Activated effector memory CD4-positive, alpha-beta T cell treated with Interleukin-2 at 50 U/mL for 16 hours (primary cell): ENCODE data around the gene THBS2.
"Not testable (repeated sequence)": the region's sequence is repeated elsewhere in the genome, so short reads cannot be mapped to it uniquely, and the experiment has no call there.

ENCODE experiments used
- DNase-seq: peaks from one replicate; pipeline ENCODE4 v3.0.0-alpha.2; 2020

The THBS2 gene

GRCh38 chr6:169253337-169254238 is at the start of gene THBS2:
THBS2 (minus strand) TSS chr6:169253846; CDS start chr6:169250784, 3,062 bp downstream.
- no peak for DNase-seq

GRCh38 chr6:169302716-169303115 is 49.1 kb upstream of the THBS2 start:
- no peak for DNase-seq

- DNase-seq, result no peak
These were observed 48.6 kb upstream of the THBS2 start for GRCh38 chr6:169302255-169302654.

- no peak for DNase-seq
These were observed 47.3 kb upstream of the THBS2 start for GRCh38 chr6:169300916-169301315.

- DNase-seq, result not testable (repeated sequence)
These were observed 45.0 kb upstream of the THBS2 start for GRCh38 chr6:169298626-169299025.

- no peak for DNase-seq
These were observed 43.0 kb upstream of the THBS2 start for GRCh38 chr6:169296622-169297021.

GRCh38 chr6:169296170-169296569 is 42.5 kb upstream of the THBS2 start:
- no peak for DNase-seq

- DNase-seq, result no peak
These were observed 39.5 kb upstream of the THBS2 start for GRCh38 chr6:169293196-169293595.

- DNase-seq, result no peak
These were observed 38.9 kb upstream of the THBS2 start for GRCh38 chr6:169292338-169293124.

GRCh38 chr6:169291646-169292337 is 38.1 kb upstream of the THBS2 start:
- no peak for DNase-seq

- DNase-seq, result no peak
These were observed 37.5 kb upstream of the THBS2 start for GRCh38 chr6:169291148-169291547.

- DNase-seq, result no peak
These were observed 36.1 kb upstream of the THBS2 start for GRCh38 chr6:169289619-169290339.

GRCh38 chr6:169289257-169289618 is 35.6 kb upstream of the THBS2 start:
- DNase-seq, result no peak

- no peak for DNase-seq
These were observed 34.9 kb upstream of the THBS2 start for GRCh38 chr6:169288591-169288990.

GRCh38 chr6:169287675-169288074 is 34.0 kb upstream of the THBS2 start:
- DNase-seq, result no peak

- DNase-seq, result no peak
These were observed 33.3 kb upstream of the THBS2 start for GRCh38 chr6:169286961-169287360.

- no peak for DNase-seq
These were observed 31.5 kb upstream of the THBS2 start for GRCh38 chr6:169285165-169285564.

GRCh38 chr6:169283924-169284323 is 30.3 kb upstream of the THBS2 start:
- DNase-seq, result no peak

GRCh38 chr6:169282043-169282442 is 28.4 kb upstream of the THBS2 start:
- no peak for DNase-seq

- DNase-seq, result no peak
These were observed 24.0 kb upstream of the THBS2 start for GRCh38 chr6:169277619-169278018.

- no peak for DNase-seq
These were observed 21.1 kb upstream of the THBS2 start for GRCh38 chr6:169274781-169275180.

- DNase-seq, result no peak
These were observed 19.9 kb upstream of the THBS2 start for GRCh38 chr6:169273511-169273910.

- no peak for DNase-seq
These were observed 18.2 kb upstream of the THBS2 start for GRCh38 chr6:169271877-169272216.
